Fibroblast of pulmonary artery (primary cell): ENCODE results near the gene SH2D2A.

Experiments
- DNase-seq: peaks from one replicate; pipeline ENCODE4 v3.0.0-alpha.2; 2010; ENCODE audit warnings: low read depth
- H3K4me3 ChIP-seq: replicated peaks from 2 replicates; pipeline ENCODE4 v1.5.1; 2011; ENCODE audit warnings: low read depth, mild to moderate bottlenecking, control low read depth, low read length, moderate library complexity
- TF ChIP-seq, protein P1 (sequence below): IDR thresholded peaks from 2 replicates; pipeline ENCODE4 v1.5.1; 2011; ENCODE audit warnings: mild to moderate bottlenecking, control low read depth, low read length, inconsistent platforms; ENCODE audit errors: missing control alignments

SH2D2A gene

DNA sequence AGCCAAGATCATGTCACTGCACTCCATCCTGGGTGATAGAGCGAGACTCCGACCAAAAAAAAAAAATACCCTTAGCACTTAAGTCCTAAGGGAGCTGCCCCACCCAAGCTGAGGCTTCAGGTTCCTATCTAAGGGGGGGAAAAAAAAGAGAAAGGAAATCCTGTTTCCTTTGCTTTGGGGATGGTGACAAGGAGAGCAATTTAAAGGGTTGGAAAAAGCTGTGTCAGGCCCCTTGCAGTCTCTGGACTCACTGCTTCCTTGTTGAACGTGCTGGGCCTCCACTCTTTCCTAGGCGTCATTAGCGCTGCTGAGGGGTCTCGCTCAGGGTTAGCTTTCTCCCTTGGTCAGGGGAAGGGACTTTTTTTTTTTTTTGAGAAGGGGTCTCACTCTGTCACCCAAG lies 31.2 kb downstream of the SH2D2A start:
- TF ChIP-seq, protein P1, sequence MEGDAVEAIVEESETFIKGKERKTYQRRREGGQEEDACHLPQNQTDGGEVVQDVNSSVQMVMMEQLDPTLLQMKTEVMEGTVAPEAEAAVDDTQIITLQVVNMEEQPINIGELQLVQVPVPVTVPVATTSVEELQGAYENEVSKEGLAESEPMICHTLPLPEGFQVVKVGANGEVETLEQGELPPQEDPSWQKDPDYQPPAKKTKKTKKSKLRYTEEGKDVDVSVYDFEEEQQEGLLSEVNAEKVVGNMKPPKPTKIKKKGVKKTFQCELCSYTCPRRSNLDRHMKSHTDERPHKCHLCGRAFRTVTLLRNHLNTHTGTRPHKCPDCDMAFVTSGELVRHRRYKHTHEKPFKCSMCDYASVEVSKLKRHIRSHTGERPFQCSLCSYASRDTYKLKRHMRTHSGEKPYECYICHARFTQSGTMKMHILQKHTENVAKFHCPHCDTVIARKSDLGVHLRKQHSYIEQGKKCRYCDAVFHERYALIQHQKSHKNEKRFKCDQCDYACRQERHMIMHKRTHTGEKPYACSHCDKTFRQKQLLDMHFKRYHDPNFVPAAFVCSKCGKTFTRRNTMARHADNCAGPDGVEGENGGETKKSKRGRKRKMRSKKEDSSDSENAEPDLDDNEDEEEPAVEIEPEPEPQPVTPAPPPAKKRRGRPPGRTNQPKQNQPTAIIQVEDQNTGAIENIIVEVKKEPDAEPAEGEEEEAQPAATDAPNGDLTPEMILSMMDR, result no peak
- no peak overlapping the region for H3K4me3 ChIP-seq
- no peak for DNase-seq

DNA sequence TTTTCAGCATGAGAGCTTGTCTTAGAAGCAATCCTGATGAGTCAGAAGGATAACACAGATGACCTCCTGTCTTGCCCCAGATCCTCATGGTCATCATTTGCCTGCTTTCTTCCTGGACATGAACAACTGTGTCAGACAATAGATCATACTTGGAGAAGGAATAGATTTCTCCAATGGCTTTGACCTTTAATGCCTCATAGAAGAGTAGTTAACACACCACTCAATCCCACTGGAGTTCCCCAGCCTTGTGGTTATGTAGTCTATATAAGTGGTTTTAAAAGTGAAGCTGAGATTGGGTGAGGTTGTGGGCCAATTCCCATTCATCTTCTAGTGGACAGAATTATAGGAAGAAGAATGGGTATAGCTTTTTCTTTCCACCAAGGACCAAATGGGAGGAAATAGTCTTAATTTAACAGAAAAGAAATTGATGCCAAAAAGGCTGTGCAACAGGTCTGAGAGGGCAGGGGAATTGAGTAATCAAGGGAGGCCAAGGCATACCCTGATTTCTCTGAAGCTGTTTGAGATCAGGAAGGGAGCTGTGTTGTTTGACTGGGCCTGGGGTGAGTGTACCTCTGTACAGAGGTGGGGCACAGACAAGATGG lies 35.0 kb downstream of the SH2D2A start:
- DNase-seq, result peak; percentile 60
- H3K4me3 ChIP-seq, result no peak overlapping the region
- TF ChIP-seq, protein P1, result no peak

DNA sequence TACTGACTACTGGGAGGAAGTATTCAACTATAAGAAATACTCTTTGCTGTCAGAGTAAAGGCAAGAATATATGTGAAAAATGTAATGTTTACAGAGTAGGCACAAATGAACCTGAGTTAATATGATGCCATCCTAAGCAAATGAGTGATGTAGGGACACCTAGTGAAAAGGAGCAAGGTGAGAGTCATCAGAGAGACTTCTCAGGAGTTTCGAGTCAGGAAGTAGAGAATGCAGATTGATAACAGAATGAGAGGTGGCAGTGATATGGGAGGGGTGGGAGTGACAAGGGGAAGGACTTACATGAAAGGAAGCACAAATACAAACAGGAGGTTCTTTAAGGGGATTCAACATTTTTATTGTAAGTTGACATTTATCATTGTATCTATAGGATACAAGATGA lies 39.1 kb downstream of the SH2D2A start:
- no peak overlapping the region for H3K4me3 ChIP-seq
- DNase-seq, result no peak
- TF ChIP-seq, protein P1, result no peak

DNA sequence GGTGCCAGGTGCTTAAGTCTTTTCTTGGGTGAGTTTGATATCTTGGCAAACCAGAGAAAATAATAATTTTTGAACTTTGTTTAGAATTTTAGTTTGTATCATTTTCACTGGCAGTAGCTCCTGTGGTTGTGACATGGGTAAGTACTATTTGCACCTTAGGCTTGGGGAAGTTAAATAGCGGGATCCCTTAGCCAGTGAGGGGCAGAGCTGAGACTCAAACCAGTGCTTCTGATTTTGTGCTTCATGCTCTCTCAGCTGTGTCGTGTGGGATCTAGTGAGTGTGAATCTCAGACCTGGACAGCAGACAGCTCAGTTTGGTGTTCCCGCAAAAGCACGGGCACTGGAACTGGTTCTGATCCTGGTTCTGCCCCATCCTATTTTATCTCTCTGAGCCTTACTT lies 39.7 kb downstream of the SH2D2A start:
- DNase-seq, result no peak
- no peak overlapping the region for H3K4me3 ChIP-seq
- TF ChIP-seq, protein P1, result no peak

DNA sequence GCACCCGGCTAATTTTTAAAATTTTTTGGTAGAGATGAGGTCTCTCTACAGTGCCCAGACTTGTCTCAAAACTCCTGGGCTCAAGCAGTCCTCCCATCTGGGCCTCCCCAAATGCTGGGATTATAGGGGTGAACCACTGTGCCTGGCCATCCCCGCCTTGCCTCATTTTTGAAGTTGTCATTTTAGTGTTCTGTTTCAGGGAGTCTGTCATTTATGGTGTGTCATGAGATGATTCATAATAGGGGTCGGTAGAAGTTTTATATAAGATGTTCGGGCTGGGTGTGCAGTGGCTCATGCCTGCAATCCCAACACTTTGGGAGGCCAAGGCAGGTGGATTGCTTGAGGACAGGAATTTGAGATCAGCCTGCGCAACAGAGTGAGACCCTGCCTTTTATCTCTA lies 40.8 kb downstream of the SH2D2A start:
- DNase-seq, result no peak
- no peak overlapping the region for H3K4me3 ChIP-seq
- TF ChIP-seq, protein P1, result no peak

DNA sequence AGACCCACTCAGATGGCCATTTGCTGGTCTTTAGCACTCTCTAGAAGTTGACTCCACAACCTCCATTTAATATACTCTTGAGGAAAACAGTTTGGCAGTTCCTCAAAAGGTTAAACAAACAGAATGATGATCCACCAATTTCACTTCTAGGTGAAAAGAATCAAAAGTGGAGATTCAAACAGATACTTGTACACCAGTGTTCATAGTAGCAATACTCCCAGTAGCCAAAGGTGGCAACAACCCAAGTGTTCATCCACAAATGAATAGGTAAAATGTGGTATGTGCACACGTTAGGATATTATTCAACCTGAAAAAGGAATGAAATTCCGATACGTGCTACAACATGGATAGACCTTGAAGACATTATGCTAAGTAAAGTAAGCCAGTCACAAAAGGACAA lies 43.0 kb downstream of the SH2D2A start:
- no peak overlapping the region for H3K4me3 ChIP-seq
- DNase-seq, result no peak
- TF ChIP-seq, protein P1, result peak; percentile 13

DNA sequence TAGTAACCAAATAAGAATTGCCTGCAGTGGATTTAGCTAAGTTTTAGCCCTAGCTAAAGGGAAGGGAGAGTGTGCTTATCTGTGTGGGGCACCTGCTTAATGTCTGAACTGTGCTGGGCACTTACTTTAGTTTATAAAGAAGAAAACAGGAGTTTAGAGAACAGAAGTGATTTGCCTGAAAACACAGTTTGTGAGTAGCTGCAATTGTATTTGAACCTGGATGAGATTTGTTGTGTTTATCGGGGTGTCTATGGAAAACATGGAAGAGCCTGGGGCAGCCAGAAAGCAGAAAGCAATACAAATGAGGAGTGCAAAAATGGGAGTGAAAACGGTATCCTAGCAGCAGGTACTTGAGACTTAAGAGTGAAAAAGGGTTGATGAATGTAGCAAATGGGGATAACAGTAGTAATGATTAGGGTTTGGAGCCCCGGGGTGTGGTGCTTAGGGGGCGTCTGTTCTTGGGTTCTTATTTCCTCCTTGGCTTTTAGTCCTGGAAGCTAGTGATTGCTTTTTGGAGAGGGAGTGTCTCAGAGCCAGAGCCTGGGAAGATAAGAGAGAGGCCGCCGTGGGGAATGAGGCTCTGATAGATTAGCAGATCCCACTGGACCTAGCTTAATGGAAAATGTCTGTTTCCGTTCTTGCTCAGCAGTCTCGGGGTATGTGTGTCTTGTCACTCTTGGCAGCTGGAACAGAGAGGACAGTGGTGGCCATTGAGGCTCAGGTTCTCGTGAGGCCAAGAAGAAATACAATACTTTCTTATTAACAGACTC lies 43.7 kb downstream of the SH2D2A start:
- peak; percentile 14 for DNase-seq
- TF ChIP-seq, protein P1, result no peak

More for the DNA sequence above, 43.7 kb downstream of the SH2D2A start:
- H3K4me3 ChIP-seq, result no peak overlapping the region
